ENCODE data around the gene LMNTD2.

Gene LMNTD2

GRCh38 chr11:554428-555226, 5.9 kb downstream of the LMNTD2 start:
- peak overlapping the region; percentile 20 for H3K4me3 ChIP-seq (ENCODE audit: low read depth, low read length)

GRCh38 chr11:553988-554340, 6.6 kb downstream of the LMNTD2 start:
- H3K4me3 ChIP-seq (ENCODE audit: low read depth, low read length): no peak overlapping the region

- no peak overlapping the region for H3K4me3 ChIP-seq (ENCODE audit: low read depth, low read length)
These were observed 7.2 kb downstream of the LMNTD2 start for GRCh38 chr11:553083-553987.

GRCh38 chr11:551596-551995, 8.9 kb downstream of the LMNTD2 start:
- no peak overlapping the region for H3K4me3 ChIP-seq (ENCODE audit: low read depth, low read length)

GRCh38 chr11:551131-551530, 9.4 kb downstream of the LMNTD2 start:
- no peak overlapping the region for H3K4me3 ChIP-seq (ENCODE audit: low read depth, low read length)

GRCh38 chr11:550746-551085, 9.8 kb downstream of the LMNTD2 start:
- H3K4me3 ChIP-seq (ENCODE audit: low read depth, low read length): no peak overlapping the region

GRCh38 chr11:550021-550745, 10.4 kb downstream of the LMNTD2 start:
- no peak overlapping the region for H3K4me3 ChIP-seq (ENCODE audit: low read depth, low read length)

GRCh38 chr11:548700-549603, 11.6 kb downstream of the LMNTD2 start:
- H3K4me3 ChIP-seq (ENCODE audit: low read depth, low read length): no peak overlapping the region

- no peak overlapping the region for H3K4me3 ChIP-seq (ENCODE audit: low read depth, low read length)
These were observed 15.4 kb downstream of the LMNTD2 start for GRCh38 chr11:545171-545570.

GRCh38 chr11:544817-545166, 15.7 kb downstream of the LMNTD2 start:
- H3K4me3 ChIP-seq (ENCODE audit: low read depth, low read length): no peak overlapping the region

- no peak overlapping the region for H3K4me3 ChIP-seq (ENCODE audit: low read depth, low read length)
These were observed 19.1 kb downstream of the LMNTD2 start for GRCh38 chr11:541433-541885.

- H3K4me3 ChIP-seq (ENCODE audit: low read depth, low read length): no peak overlapping the region
These were observed 19.7 kb downstream of the LMNTD2 start for GRCh38 chr11:540583-541432.

- no peak overlapping the region for H3K4me3 ChIP-seq (ENCODE audit: low read depth, low read length)
These were observed 20.5 kb downstream of the LMNTD2 start for GRCh38 chr11:539971-540481.

GRCh38 chr11:538431-539051, 22.0 kb downstream of the LMNTD2 start:
- H3K4me3 ChIP-seq (ENCODE audit: low read depth, low read length): no peak overlapping the region

GRCh38 chr11:537622-538430, 22.7 kb downstream of the LMNTD2 start:
- H3K4me3 ChIP-seq (ENCODE audit: low read depth, low read length): peak overlapping the region; percentile 14

GRCh38 chr11:536841-537621, 23.5 kb downstream of the LMNTD2 start, which contains the start of gene LRRC56:
Gene LRRC56, plus strand, starts transcription at chr11:537527. Its CDS starts 3,158 bp downstream, at chr11:540685.
- H3K4me3 ChIP-seq (ENCODE audit: low read depth, low read length): peak within 1 kb of the TSS; percentile 27

Measured in iPS-11a (cell line).